Measurements from ENCODE around the gene SHISA9. TPM values are rescaled to one million over a fixed set of nuclear protein-coding genes. Genes with fewer than 3 reads are reported as not detected.

SHISA9 gene
- total RNA-seq, 2 experiments from 2014 or later: not detected

- POLR2A ChIA-PET: no interaction called here
Observed at GRCh38 chr16:13236308-13236707, 334.9 kb downstream of the SHISA9 start.

DNA sequence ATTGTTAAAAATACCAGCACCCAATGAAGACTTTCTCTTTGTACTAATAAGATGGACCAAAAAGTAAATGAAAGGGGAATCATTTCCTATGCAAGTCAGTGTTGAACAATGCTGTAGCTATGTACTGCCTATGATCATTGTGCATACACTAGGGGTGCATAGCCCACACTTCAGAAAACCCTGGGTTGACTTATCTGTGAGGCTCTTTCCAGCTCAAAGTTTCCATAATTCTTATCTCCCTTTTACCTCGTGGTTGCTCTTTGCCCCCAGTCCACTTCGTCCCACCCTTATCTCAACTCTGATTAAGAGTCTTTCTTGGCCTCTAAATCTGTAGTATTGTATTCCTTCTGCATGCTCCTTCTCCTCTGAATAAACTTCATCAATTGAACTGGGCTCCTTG is 336.8 kb downstream of the SHISA9 start:
- POLR2A ChIA-PET: interaction anchor here (0.7 kb wide), 1 partner anchor 781 kb away, joined by 8 read pairs; no protein-coding TSS in a partner anchor

More at GRCh38 chr16:13236308-13236707, 334.9 kb downstream of the SHISA9 start:
- CTCF ChIA-PET: no interaction called here

DNA sequence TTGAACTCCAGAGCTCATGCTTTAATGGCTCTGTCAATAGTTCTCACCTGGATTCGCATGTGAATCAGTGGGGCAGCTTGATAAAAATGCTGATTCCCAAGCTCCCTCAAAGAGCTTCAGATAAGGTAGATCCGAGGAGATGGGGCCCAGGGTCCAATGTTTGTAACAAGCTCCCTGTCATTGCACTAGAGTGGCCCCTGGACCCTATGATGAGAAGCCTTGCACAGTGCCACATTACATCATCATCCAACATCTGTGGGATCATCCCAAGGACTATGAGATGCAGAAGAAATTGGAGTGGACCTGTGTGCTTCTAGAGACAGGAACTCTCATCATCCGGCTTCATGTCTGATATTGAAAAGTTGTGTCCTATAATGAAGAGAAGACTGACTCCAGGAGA is 340.8 kb downstream of the SHISA9 start:
- ChIA-PET POLR2A (no interaction called here), CTCF (no interaction called here)

More for the DNA sequence above, 336.8 kb downstream of the SHISA9 start:
- CTCF ChIA-PET: no interaction called here

DNA sequence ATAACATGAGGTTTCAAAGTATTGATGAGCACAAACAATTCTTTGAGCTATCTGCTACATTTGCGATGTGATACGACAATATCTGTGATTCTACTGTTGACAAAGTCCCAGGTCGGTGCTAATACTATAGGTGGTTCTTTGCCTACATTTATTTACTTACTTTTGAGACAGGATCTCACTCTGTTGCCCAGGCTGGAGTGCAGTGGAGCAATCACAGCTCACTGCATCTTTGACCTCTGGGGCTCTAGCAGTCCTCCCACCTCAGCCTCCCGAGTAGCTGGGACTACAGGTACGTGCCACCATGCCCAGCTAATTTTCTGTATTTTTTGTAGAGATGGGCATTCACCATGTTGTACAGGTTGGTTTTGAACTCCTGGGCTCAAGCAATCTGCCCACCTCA is 343.4 kb downstream of the SHISA9 start:
- ChIA-PET CTCF (no interaction called here), POLR2A (no interaction called here)

GRCh38 chr16:13245713-13246377 is 344.4 kb downstream of the SHISA9 start:
- ChIA-PET CTCF (no interaction called here), POLR2A (no interaction called here)

DNA sequence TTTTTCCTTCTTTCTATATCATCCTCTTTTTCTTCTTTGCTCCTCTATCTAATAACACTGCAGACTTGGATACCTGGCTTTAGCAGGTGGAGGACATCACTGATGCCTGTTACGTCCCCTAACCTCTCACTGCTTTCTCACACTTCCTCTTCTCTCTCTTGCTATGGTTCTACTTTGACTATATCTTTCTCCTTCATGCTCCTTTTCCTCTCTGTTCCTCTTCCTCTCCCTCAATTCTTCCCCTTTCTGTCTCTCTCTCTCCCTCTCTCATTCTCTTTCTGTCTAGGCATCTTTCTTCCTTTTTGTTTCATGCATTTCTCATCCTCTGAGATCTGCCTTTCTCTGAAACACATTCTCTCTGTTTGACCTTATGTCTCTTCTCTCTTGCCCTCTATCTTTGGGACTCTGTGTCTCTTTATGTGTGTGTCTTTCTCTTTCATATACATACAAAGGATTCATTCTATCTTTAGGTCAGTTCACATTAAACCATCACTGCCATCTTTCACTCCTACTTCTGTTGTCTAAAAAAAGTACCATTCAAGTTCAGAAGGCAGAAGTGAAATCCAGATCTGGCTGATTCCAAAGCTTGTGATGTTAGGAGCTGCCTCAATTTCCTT is 353.7 kb downstream of the SHISA9 start:
- POLR2A ChIA-PET: no interaction called here
- CTCF ChIA-PET: no interaction called here

DNA sequence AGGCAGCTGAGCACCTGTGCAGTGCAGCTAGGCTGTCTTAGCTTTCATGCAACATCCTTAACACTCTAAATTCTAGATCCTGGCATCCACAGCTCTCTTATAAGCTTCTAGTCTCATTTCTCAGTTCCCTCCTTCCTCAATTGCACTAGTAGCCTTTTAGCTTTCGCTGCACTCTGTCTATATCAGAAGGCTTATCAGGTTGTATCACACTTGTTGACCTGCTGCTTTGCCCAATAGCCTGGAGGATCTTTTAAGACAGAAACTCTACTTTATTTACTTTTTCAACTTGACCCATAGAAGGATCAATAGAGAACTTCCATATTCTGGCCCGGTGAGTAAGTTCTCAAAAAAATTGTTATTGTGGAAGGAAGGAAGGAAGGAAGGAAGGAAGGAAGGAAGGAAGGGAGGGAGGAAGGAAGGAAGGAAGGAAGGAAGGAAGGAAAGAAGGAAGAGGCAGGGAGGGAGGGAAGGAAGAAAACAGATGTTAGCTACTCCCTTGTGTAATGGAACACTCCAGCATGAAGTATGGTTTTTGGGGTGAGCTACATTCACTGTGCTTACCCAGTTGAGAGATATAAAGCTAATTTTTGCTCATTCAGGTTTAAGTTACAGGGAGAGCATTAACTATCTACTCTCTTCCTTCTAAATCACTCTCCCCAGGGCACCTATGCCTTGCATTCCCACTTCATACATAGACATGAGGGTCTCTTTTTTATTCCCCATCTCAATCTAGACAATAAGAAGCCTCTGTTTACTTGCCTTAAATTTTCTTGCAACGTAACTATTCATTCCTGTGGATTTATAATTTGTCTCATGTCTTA is 361.1 kb downstream of the SHISA9 start:
- ChIA-PET POLR2A (no interaction called here), CTCF (no interaction called here)

DNA sequence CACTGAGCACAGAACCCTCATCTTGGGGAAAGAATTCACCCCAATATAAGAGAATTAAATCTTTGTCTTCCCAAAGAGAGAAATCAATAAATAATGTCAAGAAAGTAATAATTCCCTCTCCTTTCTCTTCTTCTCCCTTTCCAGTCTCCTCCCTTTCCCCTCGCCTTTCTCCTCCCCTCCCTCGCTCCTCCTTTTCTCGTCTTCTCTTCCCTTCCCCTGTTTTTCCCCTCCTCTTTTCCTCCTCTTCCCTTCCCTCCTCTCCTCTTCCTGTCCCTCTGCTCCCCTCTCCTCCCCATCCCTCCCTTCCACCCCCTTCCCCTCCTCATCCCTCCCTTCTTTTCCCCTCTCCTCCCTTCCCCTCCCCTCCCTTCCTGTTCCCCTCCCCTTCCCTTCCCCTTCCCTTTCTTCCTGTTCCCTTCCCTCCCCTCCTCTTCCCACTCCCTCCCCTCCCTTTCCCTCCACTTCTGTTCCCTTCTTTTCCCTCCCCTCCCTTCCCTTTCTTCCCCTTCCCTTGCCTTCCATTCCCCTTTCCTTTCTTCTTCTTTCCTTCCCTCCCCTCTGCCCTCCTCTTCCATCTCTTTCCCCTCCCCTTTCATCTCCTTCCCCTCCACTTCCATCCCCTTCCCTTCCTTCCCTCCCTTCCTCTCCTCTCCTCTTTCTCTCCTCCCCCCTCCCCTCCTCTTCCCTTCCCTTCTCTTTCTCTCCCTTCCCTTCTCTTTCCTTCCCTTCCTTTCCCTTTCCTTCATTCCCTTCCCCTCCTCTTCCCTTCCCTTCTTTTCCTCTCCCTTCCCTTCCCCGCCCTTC is 363.6 kb downstream of the SHISA9 start:
- CTCF ChIA-PET: no interaction called here
- POLR2A ChIA-PET: no interaction called here

DNA sequence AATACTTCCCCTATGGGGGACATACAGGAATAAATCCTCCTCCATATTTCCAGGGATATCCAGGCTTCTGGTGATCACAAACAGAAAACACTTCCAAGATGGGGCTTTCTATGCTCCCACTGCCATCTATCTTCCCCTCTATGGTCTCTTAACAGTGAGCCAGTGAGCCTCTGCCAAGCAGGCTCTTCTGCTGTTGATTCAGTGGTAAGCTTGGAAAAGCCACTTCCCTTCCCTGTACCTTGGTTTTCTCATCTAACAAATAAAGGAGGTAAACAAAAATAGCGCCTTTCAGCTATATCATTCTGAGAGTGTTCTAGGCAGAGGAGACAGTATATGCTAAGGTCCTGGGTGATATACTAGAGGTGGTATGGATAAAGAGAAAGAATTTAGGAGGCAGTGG is 368.0 kb downstream of the SHISA9 start:
- POLR2A ChIA-PET: no interaction called here
- CTCF ChIA-PET: no interaction called here

GRCh38 chr16:13269905-13270528 is 368.6 kb downstream of the SHISA9 start:
- POLR2A ChIA-PET: no interaction called here
- CTCF ChIA-PET: no interaction called here

GRCh38 chr16:13270602-13271001 is 369.2 kb downstream of the SHISA9 start:
- CTCF ChIA-PET: no interaction called here

GRCh38 chr16:13289515-13289914 is 388.1 kb downstream of the SHISA9 start:
- CTCF ChIA-PET: no interaction called here
- POLR2A ChIA-PET: no interaction called here

More at GRCh38 chr16:13270602-13271001, 369.2 kb downstream of the SHISA9 start:
- POLR2A ChIA-PET: interaction anchor here (0.6 kb wide), 1 partner anchor 137 kb away, joined by 13 read pairs; no protein-coding TSS in a partner anchor

Other genes starting within 250 kb of the SHISA9 start
- gene CPPED1, start 97.7 kb upstream of the SHISA9 start, total RNA-seq: 1 to 10 TPM; 3.9 to 6.0 TPM